Measurements from ENCODE around the gene APOL3.
"Not testable (repeated sequence)": the region's sequence is repeated elsewhere in the genome, so short reads cannot be mapped to it uniquely, and the experiment has no call there.

APOL3 gene

DNA sequence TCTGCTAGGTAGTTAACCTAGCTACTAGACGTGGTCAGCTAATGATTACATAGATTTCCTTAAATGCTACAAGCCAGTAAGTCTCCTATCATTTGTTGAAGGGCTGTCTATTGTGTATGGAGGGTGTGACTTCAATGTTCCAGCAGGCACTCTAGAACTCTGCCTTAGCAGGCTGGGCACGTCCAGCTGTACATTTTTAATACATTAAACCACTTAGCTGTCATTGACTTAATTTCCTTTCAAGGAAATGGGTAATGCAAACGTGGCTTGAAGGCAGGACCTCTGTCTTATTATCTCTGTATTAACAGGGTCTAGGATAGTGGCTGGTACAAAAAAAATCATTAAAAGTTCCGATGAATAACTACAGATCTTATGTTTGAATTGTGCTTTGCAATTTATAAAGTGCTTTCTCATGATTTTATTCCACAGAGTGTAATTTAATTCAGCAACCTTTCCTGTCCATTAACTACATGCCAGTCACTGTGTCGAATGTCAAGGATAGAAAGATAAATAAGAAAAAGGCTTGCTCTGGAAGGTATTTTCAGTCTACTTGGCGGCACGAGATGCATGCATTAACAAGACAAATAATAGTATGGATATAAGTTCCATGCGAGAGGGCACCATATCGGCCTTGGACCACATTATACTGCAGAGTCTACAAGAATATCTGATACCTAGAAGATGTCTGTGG is 60.3 kb downstream of the APOL3 start:
- DNase-seq = no peak

- not testable (repeated sequence) for DNase-seq
Observed at GRCh38 chr22:36099561-36099960, 61.0 kb downstream of the APOL3 start.

- no peak for DNase-seq
Observed at GRCh38 chr22:36097880-36098279, 62.7 kb downstream of the APOL3 start.

DNA sequence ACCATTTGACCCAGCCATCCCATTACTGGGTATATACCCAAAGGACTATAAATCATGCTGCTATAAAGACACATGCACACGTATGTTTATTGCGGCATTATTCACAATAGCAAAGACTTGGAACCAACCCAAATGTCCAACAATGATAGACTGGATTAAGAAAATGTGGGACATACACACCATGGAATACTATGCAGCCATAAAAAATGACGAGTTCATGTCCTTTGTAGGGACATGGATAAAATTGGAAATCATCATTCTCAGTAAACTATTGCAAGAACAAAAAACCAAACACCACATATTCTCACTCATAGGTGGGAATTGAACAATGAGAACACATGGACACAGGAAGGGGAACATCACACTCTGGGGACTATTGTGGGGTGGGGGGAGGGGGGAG is 69.8 kb downstream of the APOL3 start:
- DNase-seq = not testable (repeated sequence)

Measured in activated naive CD4-positive, alpha-beta T cell (primary cell).